Tibial nerve (tissue), 4 donors: ENCODE measurements around the gene SHROOM2. TPM values are rescaled to one million over a fixed set of nuclear protein-coding genes. Genes with fewer than 3 reads are reported as not detected.

Experiments
- DNase-seq, 2 donors: peaks; one replicate each; pipeline ENCODE4 v3.0.0-alpha.2; 2019; ENCODE audit warnings: low spot score in 2 of 2
- H3K27ac ChIP-seq, 4 donors: fragments of 200-600 bp; sonication (generic) in 3 of 4; one replicate each; pipeline ENCODE4 v1.5.1; 2017 to 2019; ENCODE audit warnings: mild to moderate bottlenecking in 1 of 4
- H3K27me3 ChIP-seq, 2 donors: fragments of 200-600 bp; sonication (generic) in 1 of 2; one replicate each; pipeline versions ENCODE4 v1.5.1 to v1.6.0; 2017 to 2019
- H3K36me3 ChIP-seq, 3 donors: fragments of 200-600 bp; sonication (generic); one replicate each; pipeline ENCODE4 v1.5.1; 2018 to 2019
- H3K4me1 ChIP-seq, 4 donors: fragments of 200-600 bp; sonication (generic) in 3 of 4; one replicate each; pipeline ENCODE4 v1.5.1; 2017 to 2019
- H3K4me3 ChIP-seq, 4 donors: fragments of 200-600 bp; sonication (generic) in 3 of 4; one replicate each; pipeline ENCODE4 v1.5.1; 2017 to 2019; ENCODE audit warnings: mild to moderate bottlenecking in 1 of 4, moderate library complexity in 1 of 4
- H3K9me3 ChIP-seq, 4 donors: fragments of 200-600 bp; sonication (generic) in 3 of 4; one replicate each; pipeline ENCODE4 v1.5.1; 2017 to 2019
- CTCF ChIP-seq, 5 experiments: fragments of 200-600 bp in 3 of 5; fragments of 450-650 bp in 2 of 5; sonication (generic) in 3 of 5; IDR thresholded peaks; one replicate each; pipeline ENCODE4 v1.5.1; 2016 to 2019; ENCODE audit warnings: antibody characterized with exemption in 5 of 5, mild to moderate bottlenecking in 3 of 5, moderate library complexity in 2 of 5
- EP300 ChIP-seq, 2 donors: sonication (generic); formaldehyde crosslinking; IDR thresholded peaks; one replicate each; pipeline ENCODE4 v1.6.1; 2017; ENCODE audit warnings: antibody characterized with exemption in 2 of 2, mild to moderate bottlenecking in 1 of 2
- POLR2A ChIP-seq, 2 donors: fragments of 450-650 bp; IDR thresholded peaks; one replicate each; pipeline ENCODE4 v1.6.1; 2017; ENCODE audit warnings: antibody characterized with exemption in 2 of 2, mild to moderate bottlenecking in 2 of 2, moderate library complexity in 2 of 2
- WGBS, 2 donors: methylation state at CpG; one replicate each; pipeline ENCODE4 v1.1.5; 2018; 5-methylcytosine and 5-hydroxymethylcytosine counted together
- total RNA-seq, 4 donors: library from RNA; depleted of rRNA; stranded (reverse); fragments of >200 nt; gene quantifications; one replicate each; pipeline ENCODE4 v1.1.0, GENCODE V29; 2016

SHROOM2 gene
- total RNA-seq, 4 donors from 2014 or later = 2.7 to 5.0 (median 3.6) TPM

- no peaks in the 10 kb centered on the region for H3K27me3 ChIP-seq
- H3K36me3 ChIP-seq = no peaks in the 10 kb centered on the region
- H3K4me3 ChIP-seq = no peak overlapping the region
- no peaks in the 10 kb centered on the region for H3K4me1 ChIP-seq
- 86 to 92% methylated on average over 6 of the region's 6 CpGs for WGBS, 2 donors
- no peak for TF ChIP-seq POLR2A (IDR thresholded peaks at IDR 0.05)
- TF ChIP-seq CTCF (IDR thresholded peaks at IDR 0.05) = no peak
- TF ChIP-seq EP300 (IDR thresholded peaks at IDR 0.05) = no peak
- no peak for DNase-seq
- H3K27ac ChIP-seq = no peak overlapping the region
- no peaks in the 10 kb centered on the region for H3K9me3 ChIP-seq
Observed at GRCh38 chrX:9942086-9942485, 155.9 kb downstream of the SHROOM2 start.

DNA sequence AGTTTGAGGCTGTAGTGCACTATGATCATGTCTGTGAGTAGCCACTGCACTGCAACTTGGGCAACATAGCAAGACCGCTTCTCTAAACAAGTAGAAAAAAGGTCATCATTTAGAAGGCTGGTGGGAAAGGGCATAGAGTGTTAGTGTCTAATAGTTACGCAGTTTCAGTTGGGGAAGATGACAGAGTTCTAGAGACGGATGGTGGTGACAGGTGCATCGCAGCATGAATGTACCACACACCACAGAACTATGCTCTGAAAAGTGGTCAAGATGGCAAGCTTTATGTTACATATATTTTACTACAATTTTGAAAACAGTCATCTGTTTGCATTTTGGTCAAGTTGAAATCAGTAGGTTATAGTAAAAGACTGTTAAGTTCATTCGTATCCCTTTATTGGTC, 157.2 kb downstream of the SHROOM2 start:
- DNase-seq = no peak
- no peaks in the 10 kb centered on the region for H3K36me3 ChIP-seq
- H3K27me3 ChIP-seq = no peaks in the 10 kb centered on the region
- no peak overlapping the region for H3K27ac ChIP-seq
- H3K9me3 ChIP-seq = no peaks in the 10 kb centered on the region
- H3K4me3 ChIP-seq = no peak overlapping the region
- 91 to 97% methylated on average over 5 of the region's 5 CpGs for WGBS, 2 donors
- TF ChIP-seq EP300 (IDR thresholded peaks at IDR 0.05) (no peak), CTCF (IDR thresholded peaks at IDR 0.05) (no peak), POLR2A (IDR thresholded peaks at IDR 0.05) (no peak)
- no peaks in the 10 kb centered on the region for H3K4me1 ChIP-seq

- Histone ChIP-seq H3K9me3 (no peaks in the 10 kb centered on the region), H3K36me3 (no peaks in the 10 kb centered on the region), H3K4me3 (no peak overlapping the region), H3K4me1 (no peaks in the 10 kb centered on the region), H3K27me3 (no peaks in the 10 kb centered on the region), H3K27ac (no peak overlapping the region)
- 73 to 83% methylated on average over 10 of the region's 10 CpGs for WGBS, 2 donors
- DNase-seq = no peak
- TF ChIP-seq EP300 (IDR thresholded peaks at IDR 0.05) (no peak), CTCF (IDR thresholded peaks at IDR 0.05) (no peak), POLR2A (IDR thresholded peaks at IDR 0.05) (no peak)
Observed at GRCh38 chrX:9947131-9947794, 161.0 kb downstream of the SHROOM2 start.

DNA sequence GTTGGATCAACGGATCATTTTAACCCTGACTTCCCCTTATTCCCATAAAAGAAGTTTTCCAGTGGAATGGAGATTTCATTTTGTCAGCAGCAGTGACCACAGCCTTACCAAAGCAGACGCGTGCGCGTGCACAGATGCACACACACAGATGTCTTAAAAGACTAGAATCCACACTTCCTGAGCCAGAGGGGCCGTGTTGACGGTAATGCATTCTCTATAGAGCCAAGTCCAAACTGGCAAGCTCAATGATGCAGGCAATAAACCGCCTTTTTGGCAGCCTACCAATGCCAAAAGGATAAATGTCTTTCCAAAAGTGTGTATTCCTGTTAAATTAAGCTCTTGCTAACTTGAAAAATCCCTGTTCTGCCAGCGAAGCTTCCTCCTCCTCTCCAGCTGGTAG, 162.2 kb downstream of the SHROOM2 start:
- TF ChIP-seq EP300 (IDR thresholded peaks at IDR 0.05) (no peak), CTCF (IDR thresholded peaks at IDR 0.05) (no peak), POLR2A (IDR thresholded peaks at IDR 0.05) (no peak)
- Histone ChIP-seq H3K4me1 (no peaks in the 10 kb centered on the region), H3K27me3 (no peaks in the 10 kb centered on the region), H3K9me3 (peaks cover 0 to 7% (median 0%) of the 10 kb centered on the region in 4 donors), H3K36me3 (no peaks in the 10 kb centered on the region), H3K4me3 (no peak overlapping the region), H3K27ac (no peak overlapping the region)
- no peak for DNase-seq
- 77 to 87% methylated on average over 9 of the region's 9 CpGs for WGBS, 2 donors

DNA sequence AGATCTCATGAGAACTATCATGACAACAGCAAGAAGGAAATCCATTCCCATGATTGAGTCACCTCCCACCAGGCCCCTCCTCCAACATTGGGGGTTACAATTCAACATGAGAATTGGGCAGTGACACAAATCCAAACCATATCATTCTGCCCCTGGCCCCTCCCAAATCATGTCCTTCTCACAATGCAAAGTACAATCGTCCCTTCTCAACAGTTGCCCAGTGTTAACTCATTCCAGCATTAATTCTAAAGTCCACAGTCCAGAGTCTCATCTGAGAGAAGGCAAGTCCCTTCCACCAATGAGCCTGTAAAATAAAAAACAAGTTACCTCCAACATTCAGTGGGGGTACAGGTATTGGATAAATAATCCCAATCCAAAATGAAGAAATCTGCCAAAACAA, 166.1 kb downstream of the SHROOM2 start:
- Histone ChIP-seq H3K4me3 (no peak overlapping the region), H3K9me3 (peaks cover 0 to 8% (median 0%) of the 10 kb centered on the region in 4 donors), H3K4me1 (no peaks in the 10 kb centered on the region), H3K27me3 (no peaks in the 10 kb centered on the region), H3K36me3 (no peaks in the 10 kb centered on the region), H3K27ac (no peak overlapping the region)
- no peak for TF ChIP-seq POLR2A (IDR thresholded peaks at IDR 0.05)
- TF ChIP-seq EP300 (IDR thresholded peaks at IDR 0.05) = no peak
- TF ChIP-seq CTCF (IDR thresholded peaks at IDR 0.05) = no peak
- no peak for DNase-seq
- WGBS, 2 donors = 29 to 71% methylated on average over 1 of the region's 1 CpG
